K562 (cell line): Measurements from ENCODE around the gene NRF1. TPM values are rescaled to one million over a fixed set of nuclear protein-coding genes. Genes with fewer than 3 reads are reported as not detected.
A peak's percentile ranks its signal among the peaks of the same experiment; 100 is the strongest.

ENCODE experiments used
- ATAC-seq: fragments of 200-7000 bp; cut with Tn5 transposase; 3 replicates; pipeline ENCODE4 v1.9.1; 2020; ENCODE audit warnings: moderate library complexity
- BruUV-seq: library from RNA; stranded (reverse); fragments of 400-500 nt; replicated peaks from 2 replicates; lab custom pipeline; 2021; lab: Mats Ljungman, UMichigan
- CTCF ChIA-PET: fragments of 300-600 bp; formaldehyde crosslinking; extraction: SDS; loops from one replicate; lab custom pipeline; 2021; ENCODE audit warnings: low intra/inter-chr PET ratio; lab: Yijun Ruan, JAX
- POLR2A ChIA-PET: fragments of 300-600, 350-650 bp; sonication (Branson Sonifier 250); formaldehyde crosslinking; extraction: SDS; loops from one replicate; lab custom pipeline; 2021; ENCODE audit warnings: antibody characterized with exemption, inconsistent platforms; lab: Yijun Ruan, JAX
- DNase-seq, 4 experiments: peaks; one replicate each; pipeline versions ENCODE4 v3.0.0 to v3.0.0-alpha.2; 2011 to 2018; ENCODE audit warnings: low spot score in 3 of 4, mixed read lengths in 3 of 4; ENCODE audit errors: extremely low read depth in 1 of 4
- FAIRE-seq: peaks from 2 replicates; lab custom pipeline; 2011; peaks lifted over from hg19 to GRCh38; lab: Jason Lieb, UNC
- H2AFZ ChIP-seq: 2 replicates; pipeline ENCODE4 v1.6.0; 2011; ENCODE audit warnings: low read depth, low read length, control low read depth, inconsistent platforms
- H3K27ac ChIP-seq: fragments of 200-600 bp; 3 replicates; pipeline ENCODE4 v1.8.0; 2011; ENCODE audit warnings: low read depth, mild to moderate bottlenecking, control low read depth, inconsistent platforms, low read length, moderate library complexity, mixed read lengths; ENCODE audit errors: extremely low read depth
- H3K27me3 ChIP-seq, 2 experiments: fragments of 300-600 bp in 1 of 2; 2 replicates in 1 of 2; 3 replicates in 1 of 2; pipeline versions ENCODE4 v1.6.0 to v1.8.0; 2011; ENCODE audit warnings: inconsistent platforms in 2 of 2, low read length in 2 of 2, mild to moderate bottlenecking in 1 of 2, mixed read lengths in 1 of 2, moderate library complexity in 1 of 2; ENCODE audit not compliant: control insufficient read depth in 2 of 2, insufficient read depth in 2 of 2
- H3K36me3 ChIP-seq: fragments of 300-600 bp; 3 replicates; pipeline ENCODE4 v1.8.0; 2011; ENCODE audit warnings: mild to moderate bottlenecking, low read length, inconsistent platforms; ENCODE audit not compliant: control insufficient read depth, insufficient read depth
- H3K4me1 ChIP-seq, 2 experiments: fragments of 200-600 bp in 1 of 2; replicated peaks in 1 of 2; 2 replicates in 1 of 2; 3 replicates in 1 of 2; pipeline versions ENCODE4 v1.5.1 to v1.8.0; 2011; ENCODE audit warnings: inconsistent platforms in 2 of 2, low read length in 2 of 2, mild to moderate bottlenecking in 1 of 2, mixed read lengths in 1 of 2, moderate library complexity in 1 of 2; ENCODE audit not compliant: control insufficient read depth in 2 of 2, insufficient read depth in 2 of 2
- H3K4me2 ChIP-seq: 2 replicates; pipeline ENCODE4 v1.6.1; 2011; ENCODE audit warnings: low read length, control low read depth, inconsistent platforms, mixed read lengths; ENCODE audit not compliant: insufficient read depth
- H3K4me3 ChIP-seq: fragments of 200-600 bp; sonication (generic), shearing (Covaris generic); 2 replicates; pipeline ENCODE4 v1.5.1; 2016; ENCODE audit warnings: control low read depth, inconsistent platforms
- H3K79me2 ChIP-seq: fragments of 200-600 bp; 3 replicates; pipeline ENCODE4 v1.8.0; 2011; ENCODE audit warnings: low read length, inconsistent platforms; ENCODE audit not compliant: control insufficient read depth, insufficient read depth
- H3K9ac ChIP-seq, 2 experiments: 2 replicates each; pipeline versions ENCODE4 v1.6.0 to v1.6.1; 2011; ENCODE audit warnings: low read depth in 2 of 2, low read length in 2 of 2, control low read depth in 1 of 2, inconsistent platforms in 1 of 2, mild to moderate bottlenecking in 1 of 2, mixed read lengths in 1 of 2; ENCODE audit not compliant: insufficient read depth in 1 of 2
- H3K9me1 ChIP-seq: one replicate; pipeline ENCODE4 v1.6.0; 2011; ENCODE audit warnings: inconsistent platforms, mild to moderate bottlenecking, low read length, moderate library complexity; ENCODE audit not compliant: control insufficient read depth, insufficient read depth
- H3K9me3 ChIP-seq: replicated peaks from 2 replicates; pipeline ENCODE4 v1.5.1; 2011; ENCODE audit warnings: low read depth, low read length, inconsistent platforms; ENCODE audit not compliant: control insufficient read depth, insufficient read depth
- H4K20me1 ChIP-seq: replicated peaks from 2 replicates; pipeline ENCODE4 v1.6.1; 2011; ENCODE audit warnings: low read length, inconsistent platforms, mixed read lengths; ENCODE audit not compliant: control insufficient read depth, insufficient read depth
- ARHGAP35 ChIP-seq: fragments of 450-650 bp; IDR thresholded peaks from 2 replicates; pipeline ENCODE4 v1.6.1; 2018; ENCODE audit not compliant: partially characterized antibody
- CREBBP ChIP-seq: IDR thresholded peaks from one replicate; pipeline ENCODE4 v1.6.1; 2012; ENCODE audit warnings: low read depth, mild to moderate bottlenecking, control low read depth, inconsistent platforms, low read length
- HCFC1 ChIP-seq: IDR thresholded peaks from 2 replicates; pipeline ENCODE4 v1.6.1; 2012; ENCODE audit warnings: low read depth, low read length, improper control_type of control experiment
- HNRNPK ChIP-seq: fragments of 200-400 bp; formaldehyde crosslinking; IDR thresholded peaks from one replicate; pipeline ENCODE4 v1.6.1; 2018; ENCODE audit warnings: mild to moderate bottlenecking, low read depth, low read length; ENCODE audit not compliant: poor library complexity, severe bottlenecking
- SAP30 ChIP-seq: fragments of 200-600 bp; sonication (generic); IDR thresholded peaks from 2 replicates; pipeline ENCODE4 v1.6.1; 2012; ENCODE audit warnings: borderline replicate concordance, low read depth, mild to moderate bottlenecking, moderate library complexity, low read length, control low read depth, inconsistent platforms; ENCODE audit not compliant: insufficient read depth, poor library complexity, severe bottlenecking
- SMAD2 ChIP-seq: fragments of 150-350 bp; IDR thresholded peaks from 2 replicates; pipeline ENCODE4 v1.6.1; 2014; ENCODE audit warnings: low read depth, mild to moderate bottlenecking, low read length
- WGBS: fragments of 100-300 bp; shearing (Covaris generic); methylation state at CpG from one replicate; pipeline ENCODE4 v1.1.6; 2016; ENCODE audit warnings: low coverage, mixed read lengths; ENCODE audit not compliant: insufficient coverage; ENCODE audit errors: missing lambda C conversion rate; 5-methylcytosine and 5-hydroxymethylcytosine counted together
- in situ Hi-C: fragments of 300-500 bp; cut with MboI; formaldehyde crosslinking; loops from 4 replicates; pipeline ENCODE4 v1.15.0; 2018; ENCODE audit warnings: inconsistent platforms, mixed read lengths
- intact Hi-C: fragments of 100-400 bp; cut with micrococcal nuclease; formaldehyde crosslinking; loops from 2 replicates; pipeline ENCODE4 v1.14.2; 2022
- polyA plus RNA-seq, 8 experiments: library from polyadenylated mRNA; depleted of rRNA in 4 of 8; stranded (reverse) in 5 of 8; unstranded in 3 of 8; fragments of >200 nt; fragmentation: Nextera tagmentation in 2 of 8; fragmentation: Illumina TruSeq in 1 of 8; extraction: Ambion mirVana in 2 of 8; extraction: Trizol in 1 of 8; gene quantifications; 2 replicates each; pipeline versions ENCODE4 v1.2.1 to v1.2.3, GENCODE V29; 2011 to 2014; ENCODE audit warnings: inconsistent platforms in 1 of 8, missing spikeins in 1 of 8
- total RNA-seq, 7 experiments: library from RNA; depleted of rRNA in 6 of 7; stranded (reverse); fragments of >200 nt in 6 of 7; fragmentation: Illumina TruSeq in 2 of 7; extraction: Trizol in 2 of 7; gene quantifications; 2 replicates each; pipeline versions ENCODE4 v1.2.1 to v1.2.3, GENCODE V29; 2011 to 2021; ENCODE audit warnings: low replicate concordance in 1 of 7
- TF ChIP-seq, protein P1 (sequence below): fragments of 250-450 bp; sonication (Bioruptor Pico); IDR thresholded peaks from 2 replicates; pipeline ENCODE4 v1.5.0; 2020; ENCODE audit warnings: mild to moderate bottlenecking

The NRF1 gene
- total and polyA plus RNA-seq, 9 of the 15 experiments (the other 6 are each of a cell fraction or from before 2014, with no cell fraction given), result 8.6 to 28.8 (median 20.3) TPM

DNA sequence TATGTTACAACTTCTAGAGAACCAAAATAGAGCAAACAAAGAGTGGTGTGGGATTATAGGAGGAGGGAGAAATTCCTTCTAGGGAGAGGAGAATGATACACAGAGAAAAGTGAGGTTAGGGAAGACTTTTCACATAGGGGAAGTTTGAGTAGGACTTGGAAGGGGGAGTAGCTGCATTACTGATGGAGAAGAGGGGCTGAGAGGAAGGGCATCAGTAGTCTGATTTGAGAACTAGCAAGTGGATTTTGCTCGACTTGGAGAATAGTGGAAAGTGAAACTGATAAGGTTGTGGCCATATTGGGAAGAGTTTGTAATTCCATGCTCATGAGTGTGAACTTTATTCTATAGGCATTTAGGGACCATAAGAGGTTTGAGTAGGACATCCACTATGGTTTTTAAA lies 6.1 kb downstream of the NRF1 start:
- no peak overlapping the region for H3K27ac ChIP-seq
- CTCF ChIA-PET, result interaction anchor here (0.7 kb wide), 1 partner anchor 26 kb away, joined by 3 read pairs; no protein-coding TSS in a partner anchor
- H3K9me1 ChIP-seq, result no peaks in the 10 kb centered on the region
- POLR2A ChIA-PET, result interaction anchor here (1.2 kb wide), 1 partner anchor 11 kb away, joined by 4 read pairs; no protein-coding TSS in a partner anchor
- in situ Hi-C loops (no loop called here), intact Hi-C loops (no loop called here)
- WGBS, result 18% methylated on average over 1 of the region's 1 CpG
- peaks cover 15 to 43% of the 10 kb centered on the region in 2 experiments for H3K4me1 ChIP-seq
- peaks cover 92% of the 10 kb centered on the region for H3K79me2 ChIP-seq
- no TSS peak for BruUV-seq
- H3K4me3 ChIP-seq, result no peak overlapping the region
- no peak overlapping the region for H2AFZ ChIP-seq
- TF ChIP-seq HCFC1 (no peak), HNRNPK (no peak), SMAD2 (no peak), CREBBP (peak; percentile 64), ARHGAP35 (peak; percentile 25), SAP30 (no peak)
- TF ChIP-seq, protein P1, sequence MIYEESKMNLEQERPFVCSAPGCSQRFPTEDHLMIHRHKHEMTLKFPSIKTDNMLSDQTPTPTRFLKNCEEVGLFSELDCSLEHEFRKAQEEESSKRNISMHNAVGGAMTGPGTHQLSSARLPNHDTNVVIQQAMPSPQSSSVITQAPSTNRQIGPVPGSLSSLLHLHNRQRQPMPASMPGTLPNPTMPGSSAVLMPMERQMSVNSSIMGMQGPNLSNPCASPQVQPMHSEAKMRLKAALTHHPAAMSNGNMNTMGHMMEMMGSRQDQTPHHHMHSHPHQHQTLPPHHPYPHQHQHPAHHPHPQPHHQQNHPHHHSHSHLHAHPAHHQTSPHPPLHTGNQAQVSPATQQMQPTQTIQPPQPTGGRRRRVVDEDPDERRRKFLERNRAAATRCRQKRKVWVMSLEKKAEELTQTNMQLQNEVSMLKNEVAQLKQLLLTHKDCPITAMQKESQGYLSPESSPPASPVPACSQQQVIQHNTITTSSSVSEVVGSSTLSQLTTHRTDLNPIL (CRISPR knock-in tag), result no peak
- FAIRE-seq, result no peak
- H3K9me3 ChIP-seq, result no peaks in the 10 kb centered on the region
- no peak overlapping the region for H3K9ac ChIP-seq
- DNase-seq, result peak in 1 of 4 experiments; percentile 11
- peaks cover 25% of the 10 kb centered on the region; the same call in 1 of the 2 replicates for H4K20me1 ChIP-seq
- ATAC-seq, result no peak
- H3K27me3 ChIP-seq, result no peaks in the 10 kb centered on the region
- H3K36me3 ChIP-seq, result no peaks in the 10 kb centered on the region
- H3K4me2 ChIP-seq, result no peak overlapping the region; the same call in 1 of the 2 replicates
